ENCODE data around the gene SERPINB6. TPM values are rescaled to one million over a fixed set of nuclear protein-coding genes. Genes with fewer than 3 reads are reported as not detected.

Gene SERPINB6
- total and polyA plus RNA-seq, 9 of the 15 experiments (the other 6 are each of a cell fraction or from before 2014, with no cell fraction given) = 86.6 to 211 (median 143) TPM

DNA sequence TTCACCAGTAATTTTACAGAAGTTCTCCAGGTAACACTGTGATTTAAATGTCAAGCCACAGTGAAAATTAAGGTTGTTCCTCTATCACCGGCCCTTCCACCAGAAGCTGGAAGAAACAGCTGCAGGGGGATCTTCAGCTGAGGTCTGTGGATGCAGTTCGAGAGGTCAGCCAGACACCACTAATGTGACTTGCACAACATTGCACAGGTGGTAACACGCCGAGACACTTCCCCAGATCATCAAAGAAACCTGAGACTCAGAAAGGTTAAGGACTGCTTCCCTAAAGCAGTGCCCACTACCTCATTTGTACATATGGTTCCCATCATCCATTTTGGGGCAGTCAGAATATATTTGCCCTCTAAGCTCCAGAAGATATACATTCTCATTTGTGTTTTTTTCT is 60.2 kb downstream of the SERPINB6 start:
- Histone ChIP-seq H3K9me1 (ENCODE audit: control insufficient read depth, insufficient read depth, low read length) (no peaks in the 10 kb centered on the region), H3K4me1 (replicated peaks in 1 of 2; ENCODE audit: control insufficient read depth in 2 of 2, insufficient read depth in 2 of 2, low read length in 2 of 2) (peaks cover 5 to 6% of the 10 kb centered on the region in 2 experiments; a peak in 4 of 5 replicates), H3K79me2 (ENCODE audit: control insufficient read depth, insufficient read depth, low read length) (no peaks in the 10 kb centered on the region), H3K27ac (ENCODE audit: extremely low read depth, low read depth, low read length) (no peak overlapping the region), H2AFZ (ENCODE audit: low read depth, low read length) (no peak overlapping the region), H3K36me3 (ENCODE audit: control insufficient read depth, insufficient read depth, low read length) (no peaks in the 10 kb centered on the region), H3K4me3 (no peak overlapping the region), H3K4me2 (ENCODE audit: insufficient read depth, low read length) (no peak overlapping the region), H3K27me3 (ENCODE audit: control insufficient read depth in 2 of 2, insufficient read depth in 2 of 2, low read length in 2 of 2) (no peaks in the 10 kb centered on the region), H3K9ac (ENCODE audit: insufficient read depth in 1 of 2, low read depth in 2 of 2, low read length in 2 of 2) (no peak overlapping the region), H4K20me1 (replicated peaks; ENCODE audit: control insufficient read depth, insufficient read depth, low read length) (no peaks in the 10 kb centered on the region), H3K9me3 (replicated peaks; ENCODE audit: control insufficient read depth, insufficient read depth, low read depth, low read length) (no peaks in the 10 kb centered on the region)
- ChIA-PET POLR2A (interaction anchor here (0.6 to 1.3 kb wide), 5 partner anchors 8 to 65 kb away, joined by 3 to 15 read pairs (median 5); partner anchors contain the start of gene SERPINB9), CTCF (ENCODE audit: low intra/inter-chr PET ratio) (interaction anchor here (1.4 to 2.6 kb wide), 2 partner anchors 65 to 120 kb away, joined by 11 to 13 read pairs; no protein-coding TSS in a partner anchor)
- intact Hi-C loops (cut with micrococcal nuclease) = loop anchor here (1.0 to 5.0 kb wide), 3 partner anchors 65 to 174 kb away; no protein-coding TSS in a partner anchor
- ATAC-seq (no peak), DNase-seq (ENCODE audit: extremely low read depth in 1 of 4, low spot score in 3 of 4) (no peak), FAIRE-seq (no peak)
- in situ Hi-C loops (cut with MboI) = no loop called here
- WGBS (ENCODE audit: insufficient coverage, low coverage, missing lambda C conversion rate) = 24% methylated on average over 4 of the region's 4 CpGs
- no TSS peak for BruUV-seq (replicated peaks)
- TF ChIP-seq, protein P1, sequence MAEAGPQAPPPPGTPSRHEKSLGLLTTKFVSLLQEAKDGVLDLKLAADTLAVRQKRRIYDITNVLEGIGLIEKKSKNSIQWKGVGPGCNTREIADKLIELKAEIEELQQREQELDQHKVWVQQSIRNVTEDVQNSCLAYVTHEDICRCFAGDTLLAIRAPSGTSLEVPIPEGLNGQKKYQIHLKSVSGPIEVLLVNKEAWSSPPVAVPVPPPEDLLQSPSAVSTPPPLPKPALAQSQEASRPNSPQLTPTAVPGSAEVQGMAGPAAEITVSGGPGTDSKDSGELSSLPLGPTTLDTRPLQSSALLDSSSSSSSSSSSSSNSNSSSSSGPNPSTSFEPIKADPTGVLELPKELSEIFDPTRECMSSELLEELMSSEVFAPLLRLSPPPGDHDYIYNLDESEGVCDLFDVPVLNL (CRISPR knock-in tag; IDR thresholded peaks at IDR 0.05; ENCODE audit: low read depth) = no peak
- TF ChIP-seq RAD21 (CRISPR knock-in tag; conservative IDR thresholded peaks at IDR 0.05 in 1 of 2, IDR thresholded peaks at IDR 0.05 in 1 of 2) = no peak
- TF ChIP-seq RB1 (IDR thresholded peaks at IDR 0.05; ENCODE audit: low read depth) = no peak
- no peak for TF ChIP-seq POLR3A (IDR thresholded peaks at IDR 0.05; ENCODE audit: borderline replicate concordance, extremely low read depth, insufficient read depth, insufficient read length)
- TF ChIP-seq OTX1 (CRISPR knock-in tag; IDR thresholded peaks at IDR 0.05) = no peak
- no peak for TF ChIP-seq ZNF764 (CRISPR knock-in tag; IDR thresholded peaks at IDR 0.05; ENCODE audit: low read depth)
- TF ChIP-seq, protein P2, sequence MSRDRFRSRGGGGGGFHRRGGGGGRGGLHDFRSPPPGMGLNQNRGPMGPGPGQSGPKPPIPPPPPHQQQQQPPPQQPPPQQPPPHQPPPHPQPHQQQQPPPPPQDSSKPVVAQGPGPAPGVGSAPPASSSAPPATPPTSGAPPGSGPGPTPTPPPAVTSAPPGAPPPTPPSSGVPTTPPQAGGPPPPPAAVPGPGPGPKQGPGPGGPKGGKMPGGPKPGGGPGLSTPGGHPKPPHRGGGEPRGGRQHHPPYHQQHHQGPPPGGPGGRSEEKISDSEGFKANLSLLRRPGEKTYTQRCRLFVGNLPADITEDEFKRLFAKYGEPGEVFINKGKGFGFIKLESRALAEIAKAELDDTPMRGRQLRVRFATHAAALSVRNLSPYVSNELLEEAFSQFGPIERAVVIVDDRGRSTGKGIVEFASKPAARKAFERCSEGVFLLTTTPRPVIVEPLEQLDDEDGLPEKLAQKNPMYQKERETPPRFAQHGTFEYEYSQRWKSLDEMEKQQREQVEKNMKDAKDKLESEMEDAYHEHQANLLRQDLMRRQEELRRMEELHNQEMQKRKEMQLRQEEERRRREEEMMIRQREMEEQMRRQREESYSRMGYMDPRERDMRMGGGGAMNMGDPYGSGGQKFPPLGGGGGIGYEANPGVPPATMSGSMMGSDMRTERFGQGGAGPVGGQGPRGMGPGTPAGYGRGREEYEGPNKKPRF (IDR thresholded peaks at IDR 0.05; ENCODE audit: low read depth, low read length) = no peak
- TF ChIP-seq FOS (IDR thresholded peaks at IDR 0.05; ENCODE audit: extremely low read depth, insufficient read length) = no peak
- no peak for TF ChIP-seq RHOXF2B (CRISPR knock-in tag; conservative IDR thresholded peaks at IDR 0.05)
- TF ChIP-seq, protein P3, sequence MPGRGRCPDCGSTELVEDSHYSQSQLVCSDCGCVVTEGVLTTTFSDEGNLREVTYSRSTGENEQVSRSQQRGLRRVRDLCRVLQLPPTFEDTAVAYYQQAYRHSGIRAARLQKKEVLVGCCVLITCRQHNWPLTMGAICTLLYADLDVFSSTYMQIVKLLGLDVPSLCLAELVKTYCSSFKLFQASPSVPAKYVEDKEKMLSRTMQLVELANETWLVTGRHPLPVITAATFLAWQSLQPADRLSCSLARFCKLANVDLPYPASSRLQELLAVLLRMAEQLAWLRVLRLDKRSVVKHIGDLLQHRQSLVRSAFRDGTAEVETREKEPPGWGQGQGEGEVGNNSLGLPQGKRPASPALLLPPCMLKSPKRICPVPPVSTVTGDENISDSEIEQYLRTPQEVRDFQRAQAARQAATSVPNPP (IDR thresholded peaks at IDR 0.05; ENCODE audit: borderline replicate concordance, insufficient read depth, insufficient read length) = no peak
- TF ChIP-seq KDM1A (IDR thresholded peaks at IDR 0.05) = no peak
- TF ChIP-seq, protein P4, sequence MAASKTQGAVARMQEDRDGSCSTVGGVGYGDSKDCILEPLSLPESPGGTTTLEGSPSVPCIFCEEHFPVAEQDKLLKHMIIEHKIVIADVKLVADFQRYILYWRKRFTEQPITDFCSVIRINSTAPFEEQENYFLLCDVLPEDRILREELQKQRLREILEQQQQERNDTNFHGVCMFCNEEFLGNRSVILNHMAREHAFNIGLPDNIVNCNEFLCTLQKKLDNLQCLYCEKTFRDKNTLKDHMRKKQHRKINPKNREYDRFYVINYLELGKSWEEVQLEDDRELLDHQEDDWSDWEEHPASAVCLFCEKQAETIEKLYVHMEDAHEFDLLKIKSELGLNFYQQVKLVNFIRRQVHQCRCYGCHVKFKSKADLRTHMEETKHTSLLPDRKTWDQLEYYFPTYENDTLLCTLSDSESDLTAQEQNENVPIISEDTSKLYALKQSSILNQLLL (CRISPR knock-in tag; IDR thresholded peaks at IDR 0.05; ENCODE audit: borderline replicate concordance) = no peak
- no peak for TF ChIP-seq NFYB (IDR thresholded peaks at IDR 0.05; ENCODE audit: extremely low read depth, insufficient read length)
- TF ChIP-seq PURB (CRISPR knock-in tag; IDR thresholded peaks at IDR 0.05; ENCODE audit: low read depth) = no peak
- TF ChIP-seq SNIP1 (IDR thresholded peaks at IDR 0.05; ENCODE audit: low read depth) = no peak
- TF ChIP-seq SIN3B (IDR thresholded peaks at IDR 0.05; ENCODE audit: low read depth) = no peak
- no peak for TF ChIP-seq RFX5 (IDR thresholded peaks at IDR 0.05; ENCODE audit: low read depth, low read length)
- TF ChIP-seq PHB2 (IDR thresholded peaks at IDR 0.05; ENCODE audit: low read depth) = no peak

Data from K562 (cell line).